ENCODE measurements around the gene PGA5.
"Not testable (repeated sequence)": the region's sequence is repeated elsewhere in the genome, so short reads cannot be mapped to it uniquely, and the experiment has no call there.

Gene PGA5

GRCh38 chr11:61229458-61229857 lies 11.5 kb upstream of the PGA5 start:
- not testable (repeated sequence) for DNase-seq

DNA sequence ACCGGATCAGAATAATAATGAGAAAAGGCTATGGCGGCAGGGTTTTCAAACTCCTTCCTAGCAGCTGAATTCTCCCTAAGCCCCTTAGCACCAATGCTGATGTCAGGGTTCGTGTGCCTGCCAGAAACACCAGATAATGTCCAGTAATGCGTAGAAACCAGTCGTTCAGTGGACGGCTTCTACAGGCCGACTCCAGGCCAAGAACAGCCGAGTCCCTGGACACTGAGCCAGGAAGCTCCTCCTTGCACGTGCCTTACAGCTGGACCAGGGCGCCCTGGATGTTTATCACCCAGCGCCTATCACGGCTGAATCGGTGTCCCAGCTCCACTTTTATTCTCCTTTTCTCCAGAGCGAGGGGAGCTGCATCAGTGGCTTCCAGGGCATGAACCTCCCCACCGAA lies 9.9 kb upstream of the PGA5 start:
- DNase-seq: not testable (repeated sequence)

DNA sequence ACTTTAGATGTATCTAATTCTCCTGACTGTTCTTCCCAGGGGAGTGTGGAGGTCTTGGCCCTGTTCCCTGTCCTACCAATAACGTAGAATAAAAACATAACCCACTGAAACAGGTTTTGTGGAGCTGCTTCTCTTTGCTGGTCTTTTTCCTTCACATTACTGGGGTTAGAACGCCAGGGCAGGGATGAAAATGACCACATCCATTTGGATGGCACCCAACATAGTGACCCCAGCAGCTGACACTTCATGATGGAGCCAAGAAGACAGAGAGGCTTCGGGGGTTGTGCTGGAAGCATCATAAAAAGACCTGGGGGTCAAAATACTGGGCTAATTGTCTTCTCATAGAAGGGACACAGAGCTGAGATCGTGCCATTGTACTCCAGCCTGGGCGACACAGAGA lies 9.4 kb upstream of the PGA5 start:
- not testable (repeated sequence) for DNase-seq

GRCh38 chr11:61232548-61233145 lies 8.3 kb upstream of the PGA5 start:
- not testable (repeated sequence) for DNase-seq

DNA sequence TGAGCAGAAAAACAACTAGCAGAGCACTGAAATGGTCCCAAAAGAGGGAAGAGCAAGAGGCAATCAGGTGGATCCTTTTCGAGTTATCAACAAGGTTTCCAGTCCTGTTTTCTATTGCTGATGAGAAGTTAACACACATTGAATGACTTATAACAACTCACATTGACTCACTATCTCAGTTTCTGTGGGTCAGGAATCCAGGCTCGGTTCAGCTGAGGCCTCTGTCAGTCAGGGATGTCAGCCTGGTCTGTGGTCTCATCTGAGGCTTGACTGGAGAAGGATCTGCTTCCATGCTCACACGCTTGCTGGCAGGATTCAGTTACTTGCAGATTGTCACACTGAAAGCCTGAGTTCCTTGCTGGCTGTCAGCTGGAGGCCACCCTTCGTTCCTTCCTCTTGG lies 3.8 kb upstream of the PGA5 start:
- DNase-seq: not testable (repeated sequence)

- DNase-seq: not testable (repeated sequence)
Measured at GRCh38 chr11:61240288-61240687, 687 bp upstream of the PGA5 start.

DNA sequence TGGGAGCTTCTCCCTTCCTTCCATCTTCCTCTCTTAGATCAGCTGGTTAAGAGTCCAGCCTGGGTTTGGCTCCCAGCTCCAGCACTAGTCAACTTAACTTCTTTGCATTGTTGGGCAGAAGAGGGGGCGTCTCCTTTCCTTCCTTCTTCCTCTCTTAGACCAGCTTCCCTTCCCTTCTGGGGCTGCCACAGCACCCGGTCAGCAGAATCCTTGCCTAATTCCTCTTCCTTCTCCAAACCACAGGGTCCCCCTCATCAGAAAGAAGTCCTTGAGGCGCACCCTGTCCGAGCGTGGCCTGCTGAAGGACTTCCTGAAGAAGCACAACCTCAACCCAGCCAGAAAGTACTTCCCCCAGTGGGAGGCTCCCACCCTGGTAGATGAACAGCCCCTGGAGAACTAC lies 551 bp downstream of the PGA5 start:
- not testable (repeated sequence) for DNase-seq

DNA sequence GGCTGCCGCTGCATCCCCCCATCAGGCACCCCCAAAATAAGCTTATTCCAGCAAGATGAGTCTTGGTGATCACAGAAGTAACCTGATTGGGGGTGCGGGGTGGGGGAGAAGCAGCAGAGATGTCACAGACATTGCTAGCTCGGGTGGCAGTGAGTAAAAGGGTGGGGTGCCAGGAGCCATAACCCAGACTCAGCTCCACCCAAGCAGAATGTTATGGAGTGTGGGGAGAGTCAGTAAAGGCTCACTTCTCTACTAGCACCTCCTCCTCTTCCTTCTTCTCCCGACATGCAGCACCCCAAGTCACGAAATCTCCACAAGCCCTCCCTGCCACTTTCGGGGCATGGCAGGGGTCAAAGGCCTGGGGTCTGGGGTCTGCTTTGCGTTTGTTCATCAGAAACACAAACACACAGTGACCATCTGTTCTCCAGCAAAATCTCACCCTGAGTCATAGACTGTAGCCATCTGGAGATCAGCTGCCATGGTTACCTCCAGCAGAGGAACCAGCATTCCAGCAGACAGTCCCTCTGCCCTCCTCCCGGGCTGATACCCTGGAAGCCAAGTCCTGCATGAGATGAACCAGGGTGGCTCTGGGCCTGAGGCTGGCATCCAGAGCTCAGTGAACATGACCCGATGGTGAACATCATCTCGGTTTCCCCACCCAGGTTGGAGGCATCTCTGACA lies 4.4 kb downstream of the PGA5 start:
- DNase-seq: not testable (repeated sequence)

DNA sequence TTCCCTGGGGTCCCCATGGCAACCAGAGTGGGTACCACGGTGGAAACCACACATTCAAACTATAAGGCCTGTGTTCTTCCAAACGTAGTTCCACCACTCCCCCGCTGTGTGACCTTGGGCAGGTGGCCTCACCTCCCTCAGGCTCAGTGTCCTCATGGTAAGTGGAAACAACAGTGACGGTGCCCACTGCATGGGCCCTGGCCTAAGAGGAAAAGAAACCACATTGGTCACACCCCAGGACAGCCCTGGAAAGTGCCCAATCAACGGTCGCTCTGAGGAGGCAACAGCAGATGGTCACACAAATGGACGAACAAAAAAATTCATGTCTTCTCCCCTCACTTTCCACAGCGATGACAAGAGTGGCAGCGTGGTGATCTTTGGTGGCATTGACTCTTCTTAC lies 7.1 kb downstream of the PGA5 start:
- not testable (repeated sequence) for DNase-seq

GRCh38 chr11:61249201-61249600 lies 8.2 kb downstream of the PGA5 start:
- DNase-seq: not testable (repeated sequence)

GRCh38 chr11:61250796-61251765 lies 10.1 kb downstream of the PGA5 start:
- peak; percentile 11 for DNase-seq

- DNase-seq: not testable (repeated sequence)
Measured at GRCh38 chr11:61252332-61252731, 11.4 kb downstream of the PGA5 start.

- DNase-seq: peak; percentile 54
Measured at GRCh38 chr11:61254403-61255025, 13.5 kb downstream of the PGA5 start.

DNA sequence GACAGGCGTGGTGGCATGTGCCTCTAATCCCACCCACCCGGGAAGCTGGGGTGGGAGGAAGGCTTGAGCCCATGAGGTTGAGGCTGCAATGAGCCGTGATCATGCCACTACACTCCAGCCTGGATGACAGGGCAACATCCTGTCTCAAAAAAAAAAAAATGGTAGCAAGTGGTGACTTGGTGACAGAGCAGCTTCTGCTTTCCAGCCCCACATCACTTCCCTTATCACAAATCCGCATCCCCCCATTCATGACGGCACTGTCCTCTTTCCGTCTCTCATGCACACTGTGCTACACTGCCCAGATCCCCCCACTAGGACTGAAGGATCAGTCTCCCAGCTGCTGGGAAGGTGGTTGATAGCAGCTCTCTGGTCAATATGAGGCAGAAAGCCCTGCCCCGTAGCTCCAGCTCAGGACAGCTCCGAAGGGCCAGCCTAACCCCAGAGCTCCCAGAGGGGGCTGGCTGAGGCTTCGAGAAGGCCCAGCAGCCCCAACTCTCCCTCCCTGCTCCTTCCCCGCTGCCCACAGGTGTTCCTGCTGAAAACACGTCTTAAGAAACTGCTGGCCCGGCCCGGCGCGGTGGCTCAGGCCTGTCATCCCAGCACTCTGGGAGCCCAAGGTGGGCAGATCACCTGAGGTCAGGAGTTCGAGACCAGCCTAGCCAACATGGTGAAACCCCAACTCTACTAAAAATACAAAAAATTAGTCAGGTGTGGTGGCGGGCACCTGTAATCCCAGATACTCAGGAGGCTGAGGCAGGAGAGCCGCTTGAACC lies 15.9 kb downstream of the PGA5 start:
- DNase-seq: no peak

DNA sequence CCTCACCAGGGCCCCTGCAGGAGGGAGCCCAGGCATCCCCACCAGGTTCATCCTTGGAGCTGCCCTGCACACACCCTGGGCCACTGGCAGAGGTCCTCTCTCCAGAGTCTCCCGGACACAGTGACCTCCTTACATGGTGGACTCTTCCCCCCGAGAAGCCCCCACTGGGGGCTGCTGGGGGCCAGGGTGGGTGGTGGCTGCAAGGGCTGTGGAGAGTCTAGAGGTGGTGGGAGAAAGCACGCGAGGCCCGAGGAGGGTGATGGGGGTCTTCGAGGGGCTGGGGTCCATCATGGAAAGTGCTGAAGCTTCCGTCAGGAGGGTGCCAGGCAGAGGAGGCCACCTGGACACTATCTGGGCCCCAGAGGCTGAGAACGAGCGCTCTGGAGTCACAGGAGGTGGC lies 17.6 kb downstream of the PGA5 start:
- no peak for DNase-seq

DNA sequence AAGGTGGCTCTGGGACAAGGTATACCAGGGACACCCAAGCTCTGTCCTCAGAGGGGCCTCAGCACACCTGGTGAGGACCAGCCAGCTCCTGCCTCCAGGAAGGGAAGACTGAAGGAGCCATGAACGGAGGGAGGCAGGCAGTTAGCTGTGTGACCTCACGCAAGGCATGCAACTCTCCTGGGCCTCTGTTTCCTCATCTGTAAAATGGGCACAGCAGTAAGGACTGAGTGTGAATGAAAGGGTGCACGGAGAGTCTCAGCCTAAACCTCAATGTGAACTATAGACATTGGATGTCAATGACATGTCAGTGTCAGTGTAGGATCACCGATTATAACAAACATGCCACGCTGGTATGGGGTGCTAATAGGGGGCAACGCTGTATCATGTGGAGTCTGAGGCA lies 18.4 kb downstream of the PGA5 start:
- DNase-seq: no peak

DNA sequence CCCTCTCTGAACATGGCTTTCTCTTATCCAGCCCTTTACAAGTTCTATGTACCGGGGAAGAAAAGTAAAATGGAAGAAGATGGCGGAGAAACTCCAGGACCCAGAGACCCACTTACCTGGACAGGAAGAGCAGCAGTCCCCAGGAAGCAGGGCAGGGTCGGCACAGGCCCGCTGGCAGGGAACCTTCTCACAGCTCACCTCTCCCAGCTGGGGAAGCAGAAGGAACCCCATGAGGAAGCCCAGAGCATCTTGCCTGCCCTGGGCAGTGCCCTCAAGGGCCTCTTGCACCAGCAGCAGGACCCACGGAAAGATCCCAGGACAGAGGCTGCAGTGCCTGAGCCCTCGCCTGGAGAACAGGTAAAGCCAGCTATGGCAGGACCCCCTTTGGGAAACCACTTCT lies 23.4 kb downstream of the PGA5 start:
- DNase-seq: no peak

GRCh38 chr11:61264795-61265194 lies 23.8 kb downstream of the PGA5 start:
- no peak for DNase-seq

- DNase-seq: no peak
Measured at GRCh38 chr11:61265357-61265756, 24.4 kb downstream of the PGA5 start.

GRCh38 chr11:61266602-61267001 lies 25.6 kb downstream of the PGA5 start:
- peak; percentile 7 for DNase-seq

- DNase-seq: no peak
Measured at GRCh38 chr11:61267437-61267841, 26.5 kb downstream of the PGA5 start.

DNA sequence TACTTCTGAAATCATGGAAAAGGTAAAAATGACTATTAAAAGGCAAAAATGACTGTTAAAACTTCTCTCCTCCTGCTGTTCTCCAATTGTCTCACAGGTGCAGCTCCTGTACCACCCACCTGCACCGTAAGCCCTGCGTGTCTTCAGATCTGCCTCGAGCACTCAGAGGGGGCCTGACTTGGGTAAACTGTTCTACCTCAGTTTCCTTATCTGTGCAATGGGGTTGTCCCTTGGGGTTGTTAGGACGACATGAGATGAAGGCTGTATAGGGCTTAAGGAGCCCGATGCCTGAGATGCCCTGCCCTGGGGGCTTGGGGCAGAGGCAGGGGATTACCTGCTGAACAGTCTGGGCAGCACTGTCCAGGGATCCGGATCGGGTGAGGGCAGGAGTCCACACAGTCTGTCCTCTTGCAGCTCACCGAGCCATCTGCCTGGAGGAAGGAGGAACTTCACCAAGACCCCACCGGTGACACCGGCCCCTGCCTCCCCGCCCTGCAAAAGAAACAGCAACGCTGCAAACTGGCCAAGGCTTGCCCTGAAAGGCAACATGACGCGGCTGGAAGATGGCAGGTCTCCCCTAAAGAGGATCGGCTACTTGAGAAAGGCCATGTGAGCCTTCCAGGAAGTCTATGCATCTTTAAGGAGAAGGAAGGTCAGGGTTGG lies 27.7 kb downstream of the PGA5 start:
- DNase-seq: no peak
